Duodenal mucosa (tissue), 2 donors: ENCODE data around the gene TFAP2B.

ENCODE experiments used
- H3K27ac ChIP-seq: one replicate; pipeline ENCODE4 v1.7.0; 2013; ENCODE audit warnings: low read depth, low read length
- H3K27me3 ChIP-seq, 2 donors: one replicate each; pipeline ENCODE4 v1.7.0; 2013; ENCODE audit warnings: low read length in 2 of 2, control low read depth in 1 of 2; ENCODE audit not compliant: insufficient read depth in 2 of 2, control insufficient read depth in 1 of 2
- H3K36me3 ChIP-seq, 2 donors: one replicate each; pipeline ENCODE4 v1.7.0; 2013; ENCODE audit warnings: low read length in 2 of 2, control low read depth in 1 of 2; ENCODE audit not compliant: insufficient read depth in 2 of 2, control insufficient read depth in 1 of 2
- H3K4me1 ChIP-seq, 2 donors: one replicate each; pipeline ENCODE4 v1.7.0; 2013; ENCODE audit warnings: low read length in 2 of 2, control low read depth in 1 of 2; ENCODE audit not compliant: insufficient read depth in 2 of 2, control insufficient read depth in 1 of 2
- H3K4me3 ChIP-seq, 2 donors: one replicate each; pipeline ENCODE4 v1.7.0; 2013; ENCODE audit warnings: low read length in 2 of 2, low read depth in 1 of 2
- H3K9ac ChIP-seq, 2 donors: one replicate each; pipeline ENCODE4 v1.7.0; 2013; ENCODE audit warnings: low read length in 2 of 2, low read depth in 1 of 2
- H3K9me3 ChIP-seq, 2 donors: one replicate each; pipeline ENCODE4 v1.7.0; 2013; ENCODE audit warnings: low read length in 2 of 2, control low read depth in 1 of 2; ENCODE audit not compliant: control insufficient read depth in 1 of 2

TFAP2B gene

DNA sequence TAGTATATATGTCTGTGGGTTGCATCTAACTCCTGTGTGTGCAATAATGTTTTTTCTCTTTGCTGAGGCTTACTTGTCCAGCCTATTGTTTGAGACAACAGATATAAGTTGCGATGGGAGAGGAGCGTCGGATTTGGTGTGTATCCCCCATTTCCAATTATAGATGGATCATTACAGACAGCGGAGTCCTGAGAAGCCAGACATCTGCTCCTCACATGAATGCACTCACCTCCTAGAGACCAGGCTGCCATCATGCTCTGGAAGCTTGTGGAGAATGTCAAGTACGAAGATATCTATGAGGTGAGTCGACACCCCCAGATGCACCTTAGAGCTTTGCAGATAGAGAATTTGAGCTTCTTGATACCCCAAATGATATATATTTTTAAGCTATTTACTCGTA lies at the start of gene TFAP2B:
Gene TFAP2B, plus strand, starts transcription at position 199 of the 400 bp plus-strand sequence. Its CDS starts 21 bp downstream, at position 220.
- peaks cover 50 to 66% of the 10 kb centered on the region in 2 donors for H3K27me3 ChIP-seq
- no peak within 1 kb of the TSS for H3K4me3 ChIP-seq
- H3K27ac ChIP-seq, result no peak within 1 kb of the TSS
- no peak within 1 kb of the TSS for H3K9ac ChIP-seq
- no peaks in the 10 kb centered on the region for H3K9me3 ChIP-seq
- H3K36me3 ChIP-seq, result no peaks in the 10 kb centered on the region
- peaks cover 0 to 2% of the 10 kb centered on the region in 2 donors for H3K4me1 ChIP-seq

DNA sequence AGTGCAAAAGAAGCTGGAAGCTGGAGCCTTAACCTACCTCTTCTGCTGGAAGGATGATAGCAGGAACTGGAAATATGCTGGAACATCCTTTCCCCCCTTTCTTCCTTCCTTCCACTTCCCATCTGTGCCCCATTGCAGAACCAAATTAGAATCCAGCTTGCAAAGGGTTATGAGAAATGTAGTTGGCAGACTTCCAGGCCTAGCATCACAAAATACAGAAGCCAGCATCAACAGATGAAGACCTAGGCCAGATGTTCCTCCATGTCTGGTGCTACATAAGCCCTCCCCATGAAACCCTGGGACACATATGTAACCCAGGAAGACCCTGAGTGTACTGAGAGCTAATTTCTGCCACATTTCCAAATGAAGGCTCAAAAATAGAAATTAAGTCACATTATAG lies 40.0 kb upstream of the TFAP2B start:
- H3K27me3 ChIP-seq, result no peaks in the 10 kb centered on the region

DNA sequence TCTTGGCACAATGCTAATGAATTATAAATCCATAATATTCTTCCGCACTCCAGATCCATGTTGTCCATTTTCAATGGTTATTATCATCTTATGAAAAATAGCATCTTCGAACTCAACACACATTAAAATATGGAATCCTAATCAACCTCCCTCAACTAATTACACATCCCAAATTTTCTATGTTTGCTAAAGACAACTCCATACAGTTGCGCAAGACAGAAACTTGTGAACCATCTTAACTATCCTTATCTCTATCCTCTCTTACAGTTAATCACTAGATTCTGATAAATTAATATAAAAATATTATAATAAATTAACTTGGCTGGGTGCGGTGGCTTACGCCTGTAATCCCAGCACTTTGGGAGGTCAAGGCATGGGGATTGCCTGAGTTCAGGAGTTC lies 38.3 kb upstream of the TFAP2B start:
- Histone ChIP-seq H3K36me3 (no peaks in the 10 kb centered on the region), H3K27me3 (no peaks in the 10 kb centered on the region), H3K9me3 (no peaks in the 10 kb centered on the region), H3K4me1 (no peaks in the 10 kb centered on the region), H3K4me3 (no peak overlapping the region), H3K9ac (no peak overlapping the region), H3K27ac (no peak overlapping the region)

More for the DNA sequence above, 40.0 kb upstream of the TFAP2B start:
- Histone ChIP-seq H3K9ac (no peak overlapping the region), H3K4me3 (no peak overlapping the region), H3K9me3 (no peaks in the 10 kb centered on the region), H3K36me3 (no peaks in the 10 kb centered on the region), H3K4me1 (no peaks in the 10 kb centered on the region), H3K27ac (no peak overlapping the region)

DNA sequence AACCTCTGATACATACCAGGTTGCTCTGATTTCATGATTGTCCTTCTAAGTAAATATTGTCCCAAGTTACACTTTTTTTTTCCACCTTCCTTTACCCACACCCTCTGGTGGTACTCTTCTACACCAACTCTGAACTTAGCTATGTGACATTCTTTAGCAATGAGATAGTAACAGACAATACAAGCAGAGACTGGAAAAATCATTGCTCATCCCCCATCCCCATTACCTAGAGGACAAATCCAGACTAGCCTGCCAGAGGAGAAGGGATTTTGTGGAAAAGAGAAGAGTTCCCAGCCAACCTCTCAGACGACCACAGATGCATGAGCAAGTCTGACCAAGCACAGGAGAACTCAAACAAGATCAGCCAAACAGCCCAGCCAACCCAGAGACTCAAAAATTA lies 32.8 kb upstream of the TFAP2B start:
- no peak overlapping the region for H3K27ac ChIP-seq
- H3K9me3 ChIP-seq, result no peaks in the 10 kb centered on the region
- no peak overlapping the region for H3K9ac ChIP-seq
- no peak overlapping the region for H3K4me3 ChIP-seq
- H3K27me3 ChIP-seq, result no peaks in the 10 kb centered on the region
- no peaks in the 10 kb centered on the region for H3K4me1 ChIP-seq
- no peaks in the 10 kb centered on the region for H3K36me3 ChIP-seq

DNA sequence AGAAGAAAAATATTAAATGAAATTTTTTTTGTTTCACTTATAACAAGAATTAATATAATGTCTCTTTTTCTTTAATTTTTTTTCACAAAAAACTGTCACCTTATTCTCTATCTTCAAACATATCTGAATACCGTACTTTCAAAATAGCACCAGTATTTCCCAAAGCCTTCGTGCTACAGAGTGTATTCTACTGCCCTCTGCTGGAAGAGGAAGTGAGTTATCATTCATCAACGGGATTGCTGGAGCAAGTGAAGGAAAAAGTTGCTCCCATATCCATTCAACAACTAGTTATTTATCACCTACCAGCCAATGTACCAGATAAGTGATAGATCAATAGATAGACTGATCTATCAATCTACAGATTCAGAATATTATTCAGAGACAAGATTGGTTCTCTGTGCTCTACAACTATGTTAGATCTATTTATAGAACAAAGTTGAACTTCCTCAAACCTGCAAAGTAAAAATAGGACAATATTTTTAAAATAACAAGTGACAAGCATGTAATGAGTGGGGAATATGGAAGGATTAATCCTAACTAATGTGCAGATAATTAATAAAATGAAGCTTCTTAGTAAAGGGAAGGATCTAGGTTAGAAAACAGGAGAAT lies 26.7 kb upstream of the TFAP2B start:
- Histone ChIP-seq H3K9me3 (no peaks in the 10 kb centered on the region), H3K27me3 (no peaks in the 10 kb centered on the region), H3K27ac (no peak overlapping the region), H3K36me3 (no peaks in the 10 kb centered on the region), H3K4me1 (no peaks in the 10 kb centered on the region), H3K4me3 (no peak overlapping the region), H3K9ac (no peak overlapping the region)

DNA sequence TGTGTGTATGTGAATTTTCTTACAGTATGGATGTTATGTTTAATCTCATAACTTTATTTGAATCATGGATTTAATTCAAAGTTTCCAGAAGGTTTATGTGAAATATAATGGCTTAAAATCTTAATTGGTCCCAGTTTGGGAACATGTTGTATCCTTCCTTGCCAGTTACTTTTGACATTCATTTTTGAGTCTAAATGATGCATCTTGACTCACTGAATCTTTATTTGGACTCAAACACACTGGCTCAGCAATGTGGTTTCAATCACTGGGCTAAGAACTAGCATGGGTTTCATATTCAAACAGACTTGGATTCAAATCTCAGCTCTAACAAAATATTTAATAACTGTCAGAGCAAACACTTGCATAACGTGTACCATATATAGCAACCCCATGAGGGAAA lies 25.9 kb upstream of the TFAP2B start:
- H3K4me3 ChIP-seq, result no peak overlapping the region
- H3K4me1 ChIP-seq, result no peaks in the 10 kb centered on the region

DNA sequence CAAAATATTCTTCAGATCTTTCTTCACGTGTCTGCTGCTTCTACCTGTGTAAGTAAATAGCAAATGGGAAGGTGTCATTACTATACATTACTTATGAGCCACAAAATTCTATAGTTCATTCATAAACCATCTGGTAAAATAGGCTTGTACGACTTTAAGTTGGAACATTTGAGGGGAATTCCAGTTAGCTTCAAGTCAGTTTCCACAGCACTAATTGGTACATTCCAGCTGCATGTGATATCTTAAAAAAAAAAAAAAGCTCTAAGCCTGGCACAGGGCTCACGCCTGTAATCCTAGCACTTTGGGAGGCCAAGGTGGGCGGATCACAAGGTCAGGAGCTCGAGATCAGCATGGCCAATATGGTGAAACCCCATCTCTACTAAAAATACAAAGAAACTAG lies 23.1 kb upstream of the TFAP2B start:
- no peaks in the 10 kb centered on the region for H3K9me3 ChIP-seq
- no peaks in the 10 kb centered on the region for H3K36me3 ChIP-seq
- no peak overlapping the region for H3K4me3 ChIP-seq
- no peaks in the 10 kb centered on the region for H3K27me3 ChIP-seq
- no peak overlapping the region for H3K27ac ChIP-seq
- no peak overlapping the region for H3K9ac ChIP-seq
- H3K4me1 ChIP-seq, result no peaks in the 10 kb centered on the region

More for the DNA sequence above, 25.9 kb upstream of the TFAP2B start:
- no peaks in the 10 kb centered on the region for H3K9me3 ChIP-seq
- H3K9ac ChIP-seq, result no peak overlapping the region
- H3K36me3 ChIP-seq, result no peaks in the 10 kb centered on the region
- no peaks in the 10 kb centered on the region for H3K27me3 ChIP-seq
- no peak overlapping the region for H3K27ac ChIP-seq

DNA sequence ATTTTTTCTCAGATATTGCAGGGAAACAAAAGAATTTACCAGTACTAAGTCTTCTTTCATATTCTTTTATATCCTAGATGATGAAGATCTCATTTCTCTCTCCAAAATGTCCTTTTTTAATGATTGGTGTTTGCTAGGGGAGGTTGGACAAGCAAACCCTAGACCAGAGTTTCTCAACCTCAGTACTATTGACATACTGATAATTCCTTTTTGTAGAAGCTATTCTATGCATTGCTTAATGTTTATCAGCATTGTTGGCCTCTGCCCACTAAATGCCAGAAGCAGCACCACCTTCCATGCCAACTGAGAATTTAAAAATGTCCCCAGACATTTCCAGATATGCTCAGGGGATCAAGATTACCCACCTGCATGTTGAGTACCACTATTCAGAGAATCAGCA lies 14.4 kb upstream of the TFAP2B start:
- Histone ChIP-seq H3K4me1 (no peaks in the 10 kb centered on the region), H3K27ac (no peak overlapping the region), H3K4me3 (no peak overlapping the region), H3K9ac (no peak overlapping the region), H3K36me3 (no peaks in the 10 kb centered on the region), H3K27me3 (no peaks in the 10 kb centered on the region), H3K9me3 (no peaks in the 10 kb centered on the region)

DNA sequence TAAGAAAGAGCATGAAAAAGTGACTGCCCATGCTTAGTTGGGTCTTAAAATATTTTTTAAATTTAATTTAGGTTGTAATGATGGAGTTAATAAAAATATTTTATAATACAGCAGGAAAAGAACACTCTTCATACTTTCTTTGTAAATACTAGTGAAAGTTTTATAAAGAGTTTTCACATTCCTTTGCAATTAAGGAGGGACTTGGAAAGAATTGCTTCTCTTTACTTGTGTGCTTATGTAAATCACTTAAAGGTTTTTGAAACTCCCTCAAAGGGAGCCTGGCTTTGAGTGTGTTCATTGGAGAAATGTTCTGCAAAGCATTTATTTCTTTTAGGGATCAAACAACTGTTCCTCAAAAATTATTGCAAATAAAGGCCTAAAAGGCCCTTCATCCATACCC lies 11.6 kb upstream of the TFAP2B start:
- no peaks in the 10 kb centered on the region for H3K27me3 ChIP-seq
- H3K4me1 ChIP-seq, result no peaks in the 10 kb centered on the region
- no peak overlapping the region for H3K9ac ChIP-seq
- H3K27ac ChIP-seq, result no peak overlapping the region
- no peaks in the 10 kb centered on the region for H3K36me3 ChIP-seq
- no peak overlapping the region for H3K4me3 ChIP-seq
- no peaks in the 10 kb centered on the region for H3K9me3 ChIP-seq

DNA sequence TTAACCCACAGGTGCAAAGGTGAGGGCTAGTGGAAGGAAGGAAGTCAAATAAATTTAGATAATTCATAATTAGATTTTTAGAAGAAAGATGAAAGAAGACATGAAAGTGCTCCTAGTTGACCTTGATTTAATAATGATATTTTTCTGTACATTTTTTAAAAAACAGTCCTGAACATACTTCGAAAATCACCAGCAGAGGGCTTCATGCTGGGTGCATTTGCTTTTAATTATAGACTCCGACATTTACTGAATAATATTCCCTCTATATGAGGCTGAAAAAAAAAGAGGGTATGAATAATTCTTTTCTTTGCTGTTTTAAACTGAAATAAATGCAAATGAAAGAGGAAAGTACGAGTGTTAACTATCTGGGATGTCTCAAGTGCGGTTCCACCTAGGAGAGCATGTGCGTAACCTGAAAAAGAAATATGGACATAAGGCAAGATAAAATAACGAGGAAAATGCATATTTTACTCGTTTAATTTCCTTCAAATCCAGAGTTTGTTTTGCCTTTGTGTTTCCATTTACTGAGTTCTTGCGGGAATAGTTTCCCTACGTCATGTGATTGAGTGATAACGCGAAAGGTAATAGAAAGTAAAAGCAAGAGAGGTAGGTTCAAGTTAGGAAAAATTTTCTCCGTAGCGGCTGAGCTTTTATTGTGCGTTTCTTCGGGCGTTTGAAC lies 3.1 kb upstream of the TFAP2B start:
- Histone ChIP-seq H3K9ac (peak overlapping the region in 1 of 2 donors; percentile 23), H3K9me3 (no peaks in the 10 kb centered on the region), H3K27me3 (peaks cover 21 to 36% of the 10 kb centered on the region in 2 donors), H3K4me1 (peaks cover 0 to 2% of the 10 kb centered on the region in 2 donors), H3K36me3 (no peaks in the 10 kb centered on the region), H3K4me3 (peak overlapping the region; percentile 76 to 81), H3K27ac (no peak overlapping the region)
